ENCODE measurements around the gene DPEP2.
"Not testable (repeated sequence)": the region's sequence is repeated elsewhere in the genome, so short reads cannot be mapped to it uniquely, and the experiment has no call there.

Gene DPEP2

DNA sequence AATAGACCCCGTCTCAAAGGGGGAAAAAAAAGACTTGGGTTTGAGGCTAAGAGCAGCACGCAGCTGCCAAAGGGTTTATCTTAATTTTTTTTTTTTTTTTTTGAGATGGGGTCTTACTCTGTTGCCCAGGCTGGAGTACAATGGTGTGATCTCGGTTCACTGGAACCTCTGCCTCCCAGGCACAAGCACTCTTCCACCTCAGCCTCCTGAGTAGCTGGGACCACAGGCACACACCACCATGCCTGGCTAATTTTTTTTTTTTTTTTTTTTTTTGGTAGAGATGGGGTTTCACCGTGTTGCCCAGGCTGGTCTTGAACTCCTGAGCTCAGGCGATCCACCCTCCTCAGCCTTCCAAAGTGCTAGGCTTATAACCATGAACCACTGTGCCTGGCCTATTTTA, 61.6 kb downstream of the DPEP2 start:
- not testable (repeated sequence) for H3K4me1 ChIP-seq (ENCODE audit: control insufficient read depth, low read depth, low read length); H3K27ac ChIP-seq (ENCODE audit: low read length); H3K4me3 ChIP-seq (ENCODE audit: low read length); H3K9ac ChIP-seq (ENCODE audit: low read length); H3K36me3 ChIP-seq (ENCODE audit: control insufficient read depth, low read depth, low read length); H3K9me3 ChIP-seq (ENCODE audit: control insufficient read depth, low read depth, low read length); H3K27me3 ChIP-seq (ENCODE audit: control insufficient read depth, insufficient read depth, low read length)

Data from iPS-18a (cell line).